Thyroid gland (tissue), 4 donors: ENCODE results near the gene POLR2I. TPM values are rescaled to one million over a fixed set of nuclear protein-coding genes. Genes with fewer than 3 reads are reported as not detected.

Source experiments
- DNase-seq, 2 donors: peaks; one replicate each; pipeline ENCODE4 v3.0.0-alpha.2; 2019
- H3K27ac ChIP-seq, 3 donors: fragments of 200-600 bp; sonication (generic); 1 replicate in 2 of 3; 2 replicates in 1 of 3; pipeline ENCODE4 v1.5.1; 2016 to 2019; ENCODE audit warnings: mild to moderate bottlenecking in 1 of 3, moderate library complexity in 1 of 3
- H3K27me3 ChIP-seq: fragments of 200-600 bp; sonication (generic); one replicate; pipeline ENCODE4 v1.5.1; 2019
- H3K36me3 ChIP-seq, 2 donors: fragments of 200-600 bp; sonication (generic); one replicate each; pipeline ENCODE4 v1.5.1; 2016 to 2019
- H3K4me1 ChIP-seq, 2 donors: fragments of 200-600 bp; sonication (generic); one replicate each; pipeline ENCODE4 v1.5.1; 2017 to 2019
- H3K4me3 ChIP-seq, 3 donors: fragments of 200-600 bp; sonication (generic); replicated peaks in 1 of 3; 1 replicate in 2 of 3; 2 replicates in 1 of 3; pipeline ENCODE4 v1.5.1; 2016; ENCODE audit warnings: mild to moderate bottlenecking in 1 of 3
- H3K9me3 ChIP-seq: fragments of 200-600 bp; sonication (generic); one replicate; pipeline ENCODE4 v1.5.1; 2017
- CTCF ChIP-seq, 6 experiments: fragments of 200-600 bp in 3 of 6; fragments of 450-650 bp in 3 of 6; sonication (generic) in 3 of 6; IDR thresholded peaks; one replicate each; pipeline ENCODE4 v1.5.1; 2016 to 2019; ENCODE audit warnings: antibody characterized with exemption in 6 of 6, mild to moderate bottlenecking in 2 of 6, inconsistent platforms in 1 of 6, moderate library complexity in 1 of 6
- POLR2A ChIP-seq, 2 donors: fragments of 450-650 bp; IDR thresholded peaks; one replicate each; pipeline ENCODE4 v1.6.1; 2017; ENCODE audit warnings: antibody characterized with exemption in 2 of 2, mild to moderate bottlenecking in 2 of 2, moderate library complexity in 1 of 2
- WGBS, 2 donors: methylation state at CpG; one replicate each; pipeline ENCODE4 v1.1.5; 2017; 5-methylcytosine and 5-hydroxymethylcytosine counted together
- intact Hi-C: fragments of 100-400 bp; cut with DNase I; formaldehyde crosslinking; loops from one replicate; pipeline ENCODE4 v1.15.1; 2023
- total RNA-seq, 4 donors: library from RNA; depleted of rRNA; stranded (reverse); fragments of >200 nt; gene quantifications; one replicate each; pipeline ENCODE4 v1.2.3, GENCODE V29; 2016

POLR2I gene
- total RNA-seq, 4 donors from 2014 or later = 53.7 to 101 (median 76.9) TPM

GRCh38 chr19:36152352-36153091 is 37.8 kb upstream of the POLR2I start, which contains the start of gene COX7A1:
COX7A1 (minus strand) TSS chr19:36152447; CDS start chr19:36152407, 40 bp downstream.
- intact Hi-C loops = no loop called here
- Histone ChIP-seq H3K27me3 (no peaks in the 10 kb centered on the region), H3K9me3 (no peaks in the 10 kb centered on the region), H3K27ac (peak within 1 kb of the TSS; percentile 93 to 94 (median 94)), H3K4me1 (peaks cover 0 to 15% of the 10 kb centered on the region in 2 donors), H3K4me3 (peak within 1 kb of the TSS in 2 of 3 donors; percentile 57 to 59), H3K36me3 (peaks cover 7 to 31% of the 10 kb centered on the region in 2 donors)
- WGBS, 2 donors = 47 to 51% methylated on average over 24 to 28 of the region's 40 CpGs
- DNase-seq = peak; percentile 65 to 68
- TF ChIP-seq POLR2A (IDR thresholded peaks at IDR 0.05) = peak in 1 of 2 donors; percentile 46
- no peak for TF ChIP-seq CTCF (IDR thresholded peaks at IDR 0.05)

- Histone ChIP-seq H3K4me1 (peaks cover 0 to 15% of the 10 kb centered on the region in 2 donors), H3K36me3 (peaks cover 11 to 35% of the 10 kb centered on the region in 2 donors), H3K27me3 (no peaks in the 10 kb centered on the region), H3K27ac (peak overlapping the region; percentile 93 to 94 (median 94)), H3K9me3 (no peaks in the 10 kb centered on the region), H3K4me3 (peak overlapping the region in 2 of 3 donors; percentile 57 to 59)
- WGBS, 2 donors = 27 to 45% methylated on average over 16 of the region's 16 CpGs
- DNase-seq = peak in 1 of 2 donors; percentile 16
- intact Hi-C loops = no loop called here
- TF ChIP-seq CTCF (IDR thresholded peaks at IDR 0.05) = no peak
Measured at GRCh38 chr19:36152019-36152351, 37.3 kb upstream of the POLR2I start.

GRCh38 chr19:36151144-36152018 is 36.7 kb upstream of the POLR2I start:
- peak overlapping the region in 2 of 3 donors; percentile 57 to 59 for H3K4me3 ChIP-seq
- H3K27me3 ChIP-seq = no peaks in the 10 kb centered on the region
- intact Hi-C loops = no loop called here
- peaks cover 0 to 15% of the 10 kb centered on the region in 2 donors for H3K4me1 ChIP-seq
- H3K9me3 ChIP-seq = no peaks in the 10 kb centered on the region
- peaks cover 17 to 41% of the 10 kb centered on the region in 2 donors for H3K36me3 ChIP-seq
- peak in 1 of 2 donors; percentile 43 for TF ChIP-seq POLR2A (IDR thresholded peaks at IDR 0.05)
- TF ChIP-seq CTCF (IDR thresholded peaks at IDR 0.05) = no peak
- peak; percentile 64 to 65 for DNase-seq
- H3K27ac ChIP-seq = peak overlapping the region; percentile 93 to 94 (median 94)
- 34 to 49% methylated on average over 17 to 20 of the region's 47 CpGs for WGBS, 2 donors

DNA sequence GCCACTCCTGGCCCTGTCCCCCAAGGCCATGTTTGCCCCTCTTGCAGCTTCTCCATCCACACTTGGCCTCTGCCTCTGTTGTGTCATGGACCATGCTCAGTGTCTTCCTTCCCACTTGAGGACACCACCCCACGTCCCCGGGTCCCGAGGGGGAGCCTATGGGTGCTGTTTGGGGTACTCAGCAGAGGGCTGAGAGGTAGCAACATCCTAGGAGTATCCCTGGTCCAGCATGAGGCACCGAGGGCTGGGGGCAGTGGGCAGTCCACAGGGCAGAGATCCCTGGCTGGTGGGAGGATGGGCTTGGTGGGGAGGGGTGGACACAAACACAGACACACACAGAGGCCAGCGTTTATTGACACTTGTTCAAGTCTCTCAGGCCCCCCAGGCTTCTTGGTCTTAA is 35.9 kb upstream of the POLR2I start:
- peaks cover 0 to 15% of the 10 kb centered on the region in 2 donors for H3K4me1 ChIP-seq
- DNase-seq = no peak
- intact Hi-C loops = no loop called here
- peaks cover 25 to 49% of the 10 kb centered on the region in 2 donors for H3K36me3 ChIP-seq
- 71 to 76% methylated on average over 5 of the region's 5 CpGs for WGBS, 2 donors
- H3K27me3 ChIP-seq = no peaks in the 10 kb centered on the region
- peak overlapping the region in 2 of 3 donors; percentile 93 to 94 for H3K27ac ChIP-seq
- no peak for TF ChIP-seq CTCF (IDR thresholded peaks at IDR 0.05)
- TF ChIP-seq POLR2A (IDR thresholded peaks at IDR 0.05) = no peak
- no peaks in the 10 kb centered on the region for H3K9me3 ChIP-seq
- no peak overlapping the region for H3K4me3 ChIP-seq
